Measurements from ENCODE around the gene GTSE1.

The GTSE1 gene

DNA sequence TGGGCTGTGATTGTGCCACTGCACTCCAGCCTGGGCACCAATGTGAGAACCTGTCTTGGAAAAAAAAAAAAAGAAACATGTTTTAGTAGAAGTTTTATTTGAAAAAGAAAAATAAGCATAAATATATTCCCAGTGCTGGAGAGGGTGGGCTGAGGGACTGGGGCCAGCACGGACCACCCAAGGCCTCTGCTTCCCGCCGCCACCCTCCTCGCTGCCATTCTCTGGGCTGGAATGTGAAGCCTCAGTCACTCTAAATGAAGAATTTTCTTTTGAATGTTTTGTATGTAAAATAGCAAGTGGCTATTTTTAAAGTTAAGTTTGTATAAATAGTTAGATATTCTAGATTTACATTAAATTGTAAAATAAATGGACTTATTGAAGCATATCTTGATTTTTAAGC, 33.8 kb downstream of the GTSE1 start:
- no peak for DNase-seq

DNA sequence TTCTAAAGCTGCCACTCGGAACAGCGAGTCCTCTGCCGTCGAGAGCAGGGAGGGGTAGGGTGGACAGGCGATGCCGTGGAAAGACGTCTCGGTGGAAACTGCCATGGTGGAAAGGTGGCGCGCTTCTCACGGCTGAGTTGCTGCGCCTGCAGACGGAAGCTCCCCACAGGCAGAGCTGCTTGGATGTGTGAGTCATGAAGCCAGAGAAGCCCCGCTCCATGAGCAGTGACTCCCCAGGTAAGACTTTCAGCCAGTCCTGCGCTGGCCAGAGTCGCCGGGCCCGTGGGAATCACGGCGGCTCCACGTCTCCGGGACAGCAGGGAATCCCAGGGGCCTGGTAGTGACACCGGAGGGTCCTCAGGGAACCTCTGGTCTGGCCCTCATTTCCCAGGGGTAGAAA, 34.8 kb downstream of the GTSE1 start:
- no peak for DNase-seq

- peak; percentile 52 to 59 for DNase-seq
These were observed 38.8 kb downstream of the GTSE1 start, which contains the start of gene TRMU for GRCh38 chr22:46335201-46336118. TRMU (plus strand) TSS chr22:46335714; CDS start chr22:46335765, 51 bp downstream.

GRCh38 chr22:46336119-46337078, 39.7 kb downstream of the GTSE1 start:
- no peak for DNase-seq

- DNase-seq: no peak
These were observed 41.2 kb downstream of the GTSE1 start for GRCh38 chr22:46337870-46338269.

- DNase-seq: no peak
These were observed 42.0 kb downstream of the GTSE1 start for GRCh38 chr22:46338636-46339035.

DNA sequence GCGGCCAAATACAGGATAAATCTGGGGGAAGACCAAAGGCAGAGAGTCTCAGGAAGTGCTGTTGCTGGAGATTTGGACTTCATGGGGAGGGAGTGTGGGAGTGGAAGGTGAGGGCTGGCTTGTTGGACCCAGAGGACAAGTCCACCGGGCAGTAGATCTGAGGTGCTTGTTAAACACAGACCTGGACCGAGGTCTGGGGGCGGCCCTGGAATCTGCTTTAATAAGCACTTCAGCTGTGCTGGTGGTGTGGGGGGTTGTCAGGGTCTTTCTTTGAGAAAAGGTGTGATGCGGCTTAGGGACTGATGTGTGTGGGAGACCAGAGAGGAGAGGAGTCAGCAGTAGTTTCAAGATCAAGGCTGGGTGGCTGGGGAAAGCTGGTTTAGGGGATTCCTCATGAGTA, 43.3 kb downstream of the GTSE1 start:
- DNase-seq: no peak

GRCh38 chr22:46340676-46341075, 44.0 kb downstream of the GTSE1 start:
- DNase-seq: no peak

- DNase-seq: no peak
These were observed 50.2 kb downstream of the GTSE1 start for GRCh38 chr22:46346680-46347405.

- no peak for DNase-seq
These were observed 51.0 kb downstream of the GTSE1 start for GRCh38 chr22:46347646-46348045.

DNA sequence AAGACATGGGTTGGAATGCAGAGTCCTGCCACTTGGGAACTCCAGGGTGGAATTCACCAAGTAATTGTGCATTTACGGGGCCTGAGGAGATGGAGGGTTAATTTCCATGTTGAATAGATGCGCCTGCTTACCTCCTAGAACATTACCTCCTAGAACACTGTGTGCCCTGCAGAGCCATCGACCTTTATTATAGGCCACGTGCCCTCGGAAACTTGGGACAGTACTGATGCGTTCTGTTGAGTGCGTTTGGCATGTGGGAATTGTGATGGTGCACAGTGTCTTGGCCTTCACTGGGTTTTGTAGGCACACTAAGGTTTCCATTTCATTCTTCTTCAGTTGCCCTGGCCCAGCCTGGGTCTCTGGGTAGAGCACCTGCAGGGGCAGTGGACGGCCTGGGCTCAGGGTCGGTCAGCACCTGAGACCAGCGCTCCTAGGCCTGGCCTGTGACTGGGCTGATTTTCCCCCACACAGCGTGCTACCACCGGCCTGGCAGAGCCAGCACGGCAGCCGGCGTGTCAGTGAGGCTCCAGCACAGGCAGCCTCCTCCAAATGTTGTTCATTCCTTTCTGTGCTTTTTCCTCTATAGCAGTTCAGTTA, 51.5 kb downstream of the GTSE1 start:
- no peak for DNase-seq

- no peak for DNase-seq
These were observed 52.6 kb downstream of the GTSE1 start for GRCh38 chr22:46349238-46349637.

DNA sequence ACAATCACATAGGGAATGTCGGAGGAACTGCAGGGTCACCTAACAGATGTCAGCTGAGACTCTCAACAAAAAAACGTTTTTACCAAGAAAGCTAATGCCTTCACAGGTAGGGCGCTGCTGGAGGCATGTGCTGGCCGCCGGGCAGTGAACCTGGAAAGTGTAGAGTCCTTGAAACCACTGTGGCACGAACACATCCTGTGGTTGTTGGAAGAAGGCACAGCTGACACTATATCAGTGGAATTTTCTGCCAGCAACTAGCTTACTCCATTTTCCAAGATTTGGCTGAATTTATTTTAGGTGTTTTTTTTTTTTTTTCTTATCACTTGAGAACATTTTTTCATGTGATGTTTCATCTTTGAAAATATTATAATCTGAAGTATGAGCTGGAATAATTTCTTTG, 53.0 kb downstream of the GTSE1 start:
- DNase-seq: no peak

DNA sequence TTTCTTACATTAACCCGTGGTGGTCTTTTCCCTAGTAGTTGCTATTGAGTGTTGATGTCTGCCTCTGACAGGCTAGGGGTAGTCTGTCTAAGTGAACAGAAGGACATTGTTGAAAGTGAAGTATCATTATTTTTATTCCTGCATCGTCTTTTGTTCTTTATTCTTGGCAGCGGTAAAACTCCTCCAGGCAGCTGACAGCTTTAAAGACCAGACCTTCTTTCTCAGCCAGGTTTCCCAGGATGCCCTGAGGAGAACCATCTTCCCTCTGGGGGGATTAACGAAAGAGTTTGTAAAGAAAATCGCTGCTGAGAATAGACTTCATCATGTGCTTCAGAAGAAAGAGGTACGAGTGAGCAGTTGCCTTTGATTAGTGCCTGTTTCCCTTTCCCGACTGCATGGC, 53.5 kb downstream of the GTSE1 start:
- DNase-seq: no peak

- DNase-seq: no peak
These were observed 54.0 kb downstream of the GTSE1 start for GRCh38 chr22:46350646-46351045.

- no peak for DNase-seq
These were observed 54.6 kb downstream of the GTSE1 start for GRCh38 chr22:46351131-46351735.

GRCh38 chr22:46351767-46352166, 55.1 kb downstream of the GTSE1 start:
- DNase-seq: no peak

DNA sequence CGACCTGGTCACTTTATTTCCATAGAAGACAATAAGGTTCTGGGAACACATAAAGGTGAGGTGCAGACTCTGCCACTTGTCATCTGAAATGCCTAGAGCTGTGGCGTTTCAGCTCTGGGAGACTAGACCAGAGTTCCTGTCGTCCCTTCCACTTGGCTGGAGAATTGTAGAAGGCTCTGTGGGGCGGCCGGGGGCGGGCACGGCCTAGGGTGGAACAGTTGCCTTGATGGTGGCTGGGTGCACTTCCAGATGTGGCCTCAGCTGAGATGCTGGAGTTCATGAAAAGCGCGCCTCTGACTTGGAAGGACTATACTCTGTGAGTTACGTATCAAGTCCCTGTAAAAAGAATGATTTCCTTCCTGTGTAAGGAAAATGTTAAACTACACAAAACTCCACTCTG, 55.6 kb downstream of the GTSE1 start:
- no peak for DNase-seq

- DNase-seq: no peak
These were observed 56.2 kb downstream of the GTSE1 start for GRCh38 chr22:46352691-46353386.

DNA sequence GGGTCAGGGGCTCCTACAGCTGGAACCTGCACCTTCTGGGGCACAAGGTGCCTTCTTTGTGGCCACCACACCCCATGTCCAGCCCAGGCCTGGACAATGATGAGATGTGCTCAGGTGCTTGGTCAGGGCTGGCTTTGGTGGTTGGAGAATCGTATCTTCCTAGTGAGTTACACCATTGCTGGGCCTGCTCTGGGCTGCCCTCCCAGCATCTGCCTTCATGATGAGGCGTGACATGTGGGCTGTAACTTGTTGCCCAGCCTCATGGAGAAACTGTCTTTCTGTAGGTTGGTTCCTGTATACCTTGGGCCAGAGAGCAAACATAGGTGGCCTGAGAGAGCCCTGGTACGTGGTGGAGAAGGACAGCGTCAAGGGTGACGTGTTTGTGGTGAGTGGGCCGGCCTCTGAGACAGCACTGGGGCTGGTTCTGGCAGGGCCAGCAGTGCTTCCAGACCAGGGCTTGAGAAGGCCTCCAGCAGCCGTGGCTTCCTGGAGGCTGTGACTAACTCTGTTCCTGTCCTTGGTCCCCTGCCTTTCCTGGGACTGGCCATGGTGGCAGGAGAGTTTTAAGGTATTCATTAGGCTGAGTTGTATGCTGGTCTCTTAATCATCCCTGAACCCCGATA, 56.9 kb downstream of the GTSE1 start:
- no peak for DNase-seq
